ENCODE measurements around the gene TNRC6C.

DNA sequence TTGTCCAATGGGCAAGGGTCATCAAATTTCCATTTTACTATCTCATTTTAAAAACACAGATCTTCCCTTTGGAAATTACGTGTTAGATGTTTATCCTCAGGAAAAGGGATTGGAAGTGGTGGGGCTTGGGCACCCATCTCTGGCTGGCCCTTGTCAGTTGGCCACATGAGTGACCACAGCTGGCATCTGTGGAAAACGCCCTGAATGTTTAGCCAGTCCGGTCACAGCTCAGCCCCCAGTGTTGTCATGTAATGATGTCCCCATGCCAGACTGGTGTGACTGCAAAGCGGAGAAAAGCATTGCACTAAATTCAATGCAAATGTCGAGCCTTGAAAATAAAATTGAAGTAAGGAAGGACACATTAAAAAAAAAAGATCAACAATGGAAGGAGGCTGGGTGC is 117.0 kb downstream of the TNRC6C start:
- TF ChIP-seq, protein P1, sequence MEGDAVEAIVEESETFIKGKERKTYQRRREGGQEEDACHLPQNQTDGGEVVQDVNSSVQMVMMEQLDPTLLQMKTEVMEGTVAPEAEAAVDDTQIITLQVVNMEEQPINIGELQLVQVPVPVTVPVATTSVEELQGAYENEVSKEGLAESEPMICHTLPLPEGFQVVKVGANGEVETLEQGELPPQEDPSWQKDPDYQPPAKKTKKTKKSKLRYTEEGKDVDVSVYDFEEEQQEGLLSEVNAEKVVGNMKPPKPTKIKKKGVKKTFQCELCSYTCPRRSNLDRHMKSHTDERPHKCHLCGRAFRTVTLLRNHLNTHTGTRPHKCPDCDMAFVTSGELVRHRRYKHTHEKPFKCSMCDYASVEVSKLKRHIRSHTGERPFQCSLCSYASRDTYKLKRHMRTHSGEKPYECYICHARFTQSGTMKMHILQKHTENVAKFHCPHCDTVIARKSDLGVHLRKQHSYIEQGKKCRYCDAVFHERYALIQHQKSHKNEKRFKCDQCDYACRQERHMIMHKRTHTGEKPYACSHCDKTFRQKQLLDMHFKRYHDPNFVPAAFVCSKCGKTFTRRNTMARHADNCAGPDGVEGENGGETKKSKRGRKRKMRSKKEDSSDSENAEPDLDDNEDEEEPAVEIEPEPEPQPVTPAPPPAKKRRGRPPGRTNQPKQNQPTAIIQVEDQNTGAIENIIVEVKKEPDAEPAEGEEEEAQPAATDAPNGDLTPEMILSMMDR (IDR thresholded peaks at IDR 0.05; ENCODE audit: insufficient read depth, low read length, poor library complexity, severe bottlenecking): no peak
- no peak for TF ChIP-seq EZH2phosphoT487 (conservative IDR thresholded peaks at IDR 0.05; ENCODE audit: low read length)

All from SU-DHL-6 (cell line).